K562 (cell line): ENCODE results near the gene JDP2. TPM values are rescaled to one million over a fixed set of nuclear protein-coding genes. Genes with fewer than 3 reads are reported as not detected.
A peak's percentile ranks its signal among the peaks of the same experiment; 100 is the strongest.

Source experiments
- ATAC-seq: fragments of 200-7000 bp; cut with Tn5 transposase; 3 replicates; pipeline ENCODE4 v1.9.1; 2020; ENCODE audit warnings: moderate library complexity
- BruUV-seq: library from RNA; stranded (reverse); fragments of 400-500 nt; replicated peaks from 2 replicates; lab custom pipeline; 2021; lab: Mats Ljungman, UMichigan
- CTCF ChIA-PET: fragments of 300-600 bp; formaldehyde crosslinking; extraction: SDS; loops from one replicate; lab custom pipeline; 2021; ENCODE audit warnings: low intra/inter-chr PET ratio; lab: Yijun Ruan, JAX
- POLR2A ChIA-PET: fragments of 300-600, 350-650 bp; sonication (Branson Sonifier 250); formaldehyde crosslinking; extraction: SDS; loops from one replicate; lab custom pipeline; 2021; ENCODE audit warnings: antibody characterized with exemption, inconsistent platforms; lab: Yijun Ruan, JAX
- DNase-seq, 4 experiments: peaks; one replicate each; pipeline versions ENCODE4 v3.0.0 to v3.0.0-alpha.2; 2011 to 2018; ENCODE audit warnings: low spot score in 3 of 4, mixed read lengths in 3 of 4; ENCODE audit errors: extremely low read depth in 1 of 4
- FAIRE-seq: peaks from 2 replicates; lab custom pipeline; 2011; peaks lifted over from hg19 to GRCh38; lab: Jason Lieb, UNC
- H2AFZ ChIP-seq: 2 replicates; pipeline ENCODE4 v1.6.0; 2011; ENCODE audit warnings: low read depth, low read length, control low read depth, inconsistent platforms
- H3K27ac ChIP-seq: fragments of 200-600 bp; 3 replicates; pipeline ENCODE4 v1.8.0; 2011; ENCODE audit warnings: low read depth, mild to moderate bottlenecking, control low read depth, inconsistent platforms, low read length, moderate library complexity, mixed read lengths; ENCODE audit errors: extremely low read depth
- H3K27me3 ChIP-seq, 2 experiments: fragments of 300-600 bp in 1 of 2; 2 replicates in 1 of 2; 3 replicates in 1 of 2; pipeline versions ENCODE4 v1.6.0 to v1.8.0; 2011; ENCODE audit warnings: inconsistent platforms in 2 of 2, low read length in 2 of 2, mild to moderate bottlenecking in 1 of 2, mixed read lengths in 1 of 2, moderate library complexity in 1 of 2; ENCODE audit not compliant: control insufficient read depth in 2 of 2, insufficient read depth in 2 of 2
- H3K36me3 ChIP-seq: fragments of 300-600 bp; 3 replicates; pipeline ENCODE4 v1.8.0; 2011; ENCODE audit warnings: mild to moderate bottlenecking, low read length, inconsistent platforms; ENCODE audit not compliant: control insufficient read depth, insufficient read depth
- H3K4me1 ChIP-seq, 2 experiments: fragments of 200-600 bp in 1 of 2; replicated peaks in 1 of 2; 2 replicates in 1 of 2; 3 replicates in 1 of 2; pipeline versions ENCODE4 v1.5.1 to v1.8.0; 2011; ENCODE audit warnings: inconsistent platforms in 2 of 2, low read length in 2 of 2, mild to moderate bottlenecking in 1 of 2, mixed read lengths in 1 of 2, moderate library complexity in 1 of 2; ENCODE audit not compliant: control insufficient read depth in 2 of 2, insufficient read depth in 2 of 2
- H3K4me2 ChIP-seq: 2 replicates; pipeline ENCODE4 v1.6.1; 2011; ENCODE audit warnings: low read length, control low read depth, inconsistent platforms, mixed read lengths; ENCODE audit not compliant: insufficient read depth
- H3K4me3 ChIP-seq: fragments of 200-600 bp; sonication (generic), shearing (Covaris generic); 2 replicates; pipeline ENCODE4 v1.5.1; 2016; ENCODE audit warnings: control low read depth, inconsistent platforms
- H3K79me2 ChIP-seq: fragments of 200-600 bp; 3 replicates; pipeline ENCODE4 v1.8.0; 2011; ENCODE audit warnings: low read length, inconsistent platforms; ENCODE audit not compliant: control insufficient read depth, insufficient read depth
- H3K9ac ChIP-seq, 2 experiments: 2 replicates each; pipeline versions ENCODE4 v1.6.0 to v1.6.1; 2011; ENCODE audit warnings: low read depth in 2 of 2, low read length in 2 of 2, control low read depth in 1 of 2, inconsistent platforms in 1 of 2, mild to moderate bottlenecking in 1 of 2, mixed read lengths in 1 of 2; ENCODE audit not compliant: insufficient read depth in 1 of 2
- H3K9me1 ChIP-seq: one replicate; pipeline ENCODE4 v1.6.0; 2011; ENCODE audit warnings: inconsistent platforms, mild to moderate bottlenecking, low read length, moderate library complexity; ENCODE audit not compliant: control insufficient read depth, insufficient read depth
- H3K9me3 ChIP-seq: replicated peaks from 2 replicates; pipeline ENCODE4 v1.5.1; 2011; ENCODE audit warnings: low read depth, low read length, inconsistent platforms; ENCODE audit not compliant: control insufficient read depth, insufficient read depth
- H4K20me1 ChIP-seq: replicated peaks from 2 replicates; pipeline ENCODE4 v1.6.1; 2011; ENCODE audit warnings: low read length, inconsistent platforms, mixed read lengths; ENCODE audit not compliant: control insufficient read depth, insufficient read depth
- C11orf30 ChIP-seq: fragments of 450-650 bp; IDR thresholded peaks from 2 replicates; pipeline ENCODE4 v1.6.1; 2016; ENCODE audit warnings: low read depth, mild to moderate bottlenecking
- MEIS2 ChIP-seq: fragments of 450-650 bp; IDR thresholded peaks from 2 replicates; pipeline ENCODE4 v1.6.1; 2014; ENCODE audit warnings: mild to moderate bottlenecking; ENCODE audit not compliant: partially characterized antibody
- PKNOX1 ChIP-seq: fragments of 450-650 bp; IDR thresholded peaks from 2 replicates; pipeline ENCODE4 v1.6.1; 2016
- SAP30 ChIP-seq: fragments of 200-600 bp; sonication (generic); IDR thresholded peaks from 2 replicates; pipeline ENCODE4 v1.6.1; 2012; ENCODE audit warnings: borderline replicate concordance, low read depth, mild to moderate bottlenecking, moderate library complexity, low read length, control low read depth, inconsistent platforms; ENCODE audit not compliant: insufficient read depth, poor library complexity, severe bottlenecking
- VEZF1 ChIP-seq: fragments of 200-800 bp; sonication (Bioruptor generic); IDR thresholded peaks from 2 replicates; pipeline ENCODE4 v1.6.1; 2017; ENCODE audit warnings: missing genetic modification characterization, missing compliant biosample characterization
- ZC3H8 ChIP-seq: fragments of 450-650 bp; IDR thresholded peaks from 2 replicates; pipeline ENCODE4 v1.6.1; 2017
- WGBS: fragments of 100-300 bp; shearing (Covaris generic); methylation state at CpG from one replicate; pipeline ENCODE4 v1.1.6; 2016; ENCODE audit warnings: low coverage, mixed read lengths; ENCODE audit not compliant: insufficient coverage; ENCODE audit errors: missing lambda C conversion rate; 5-methylcytosine and 5-hydroxymethylcytosine counted together
- in situ Hi-C: fragments of 300-500 bp; cut with MboI; formaldehyde crosslinking; loops from 4 replicates; pipeline ENCODE4 v1.15.0; 2018; ENCODE audit warnings: inconsistent platforms, mixed read lengths
- intact Hi-C: fragments of 100-400 bp; cut with micrococcal nuclease; formaldehyde crosslinking; loops from 2 replicates; pipeline ENCODE4 v1.14.2; 2022
- polyA plus RNA-seq, 8 experiments: library from polyadenylated mRNA; depleted of rRNA in 4 of 8; stranded (reverse) in 5 of 8; unstranded in 3 of 8; fragments of >200 nt; fragmentation: Nextera tagmentation in 2 of 8; fragmentation: Illumina TruSeq in 1 of 8; extraction: Ambion mirVana in 2 of 8; extraction: Trizol in 1 of 8; gene quantifications; 2 replicates each; pipeline versions ENCODE4 v1.2.1 to v1.2.3, GENCODE V29; 2011 to 2014; ENCODE audit warnings: inconsistent platforms in 1 of 8, missing spikeins in 1 of 8
- total RNA-seq, 7 experiments: library from RNA; depleted of rRNA in 6 of 7; stranded (reverse); fragments of >200 nt in 6 of 7; fragmentation: Illumina TruSeq in 2 of 7; extraction: Trizol in 2 of 7; gene quantifications; 2 replicates each; pipeline versions ENCODE4 v1.2.1 to v1.2.3, GENCODE V29; 2011 to 2021; ENCODE audit warnings: low replicate concordance in 1 of 7
- TF ChIP-seq, protein P1 (sequence below), 2 experiments: IDR thresholded peaks in 1 of 2; conservative IDR thresholded peaks in 1 of 2; 2 replicates each; pipeline ENCODE4 v1.6.1; 2016; ENCODE audit warnings: low read depth in 2 of 2, mild to moderate bottlenecking in 1 of 2, missing compliant biosample characterization in 1 of 2, missing genetic modification characterization in 1 of 2, moderate library complexity in 1 of 2

JDP2 gene
- total and polyA plus RNA-seq, 9 of the 15 experiments (the other 6 are each of a cell fraction or from before 2014, with no cell fraction given): 0.27 to 13.8 (median 3.1) TPM

DNA sequence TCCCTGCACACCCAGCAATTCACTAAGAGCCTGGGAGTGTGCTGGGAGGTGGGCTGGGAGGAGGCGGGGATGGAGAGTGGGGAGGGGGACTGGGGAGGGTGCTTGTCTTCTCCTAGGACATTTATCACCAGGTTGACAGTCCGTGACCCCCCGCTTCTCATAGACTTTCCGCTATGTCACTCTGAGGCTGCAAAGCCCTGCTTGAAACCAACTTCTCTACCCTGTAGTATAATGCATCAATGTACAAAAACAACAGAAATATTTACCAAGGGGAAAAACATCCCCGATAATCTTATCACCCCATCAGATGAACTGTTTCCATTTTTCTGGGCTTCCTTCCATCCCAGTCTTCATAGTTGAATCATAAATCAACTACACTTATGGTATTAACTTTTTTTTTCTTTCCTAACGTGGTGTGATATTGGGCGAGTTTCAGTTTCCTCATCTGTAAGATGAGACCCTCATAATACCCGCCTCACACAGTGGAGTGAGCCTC lies 65.8 kb downstream of the JDP2 start:
- 7% methylated on average over 4 of the region's 8 CpGs for WGBS
- CTCF ChIA-PET: no interaction called here

More for the DNA sequence above, 65.8 kb downstream of the JDP2 start:
- no TSS peak for BruUV-seq
- Histone ChIP-seq H3K4me1 (peaks cover 0 to 7% of the 10 kb centered on the region in 2 experiments; a peak in 3 of 5 replicates), H2AFZ (no peak overlapping the region), H3K4me2 (no peak overlapping the region), H4K20me1 (no peaks in the 10 kb centered on the region), H3K36me3 (no peaks in the 10 kb centered on the region), H3K4me3 (no peak overlapping the region), H3K9me1 (no peaks in the 10 kb centered on the region), H3K27me3 (no peaks in the 10 kb centered on the region), H3K9me3 (no peaks in the 10 kb centered on the region), H3K79me2 (no peaks in the 10 kb centered on the region), H3K27ac (no peak overlapping the region), H3K9ac (no peak overlapping the region)
- intact Hi-C loops: no loop called here
- in situ Hi-C loops: loop anchor here (5.0 kb wide), 1 partner anchor 176 kb away; no protein-coding TSS in a partner anchor
- ATAC-seq (no peak), FAIRE-seq (no peak), DNase-seq (no peak)
- POLR2A ChIA-PET: no interaction called here
- peak; percentile 26; the same call in 1 of the 2 replicates for TF ChIP-seq PKNOX1
- peak; percentile 33; the same call in 1 of the 2 replicates for TF ChIP-seq VEZF1 (CRISPR knock-in tag)
- peak; percentile 12; the same call in 1 of the 2 replicates for TF ChIP-seq C11orf30
- TF ChIP-seq, protein P1, sequence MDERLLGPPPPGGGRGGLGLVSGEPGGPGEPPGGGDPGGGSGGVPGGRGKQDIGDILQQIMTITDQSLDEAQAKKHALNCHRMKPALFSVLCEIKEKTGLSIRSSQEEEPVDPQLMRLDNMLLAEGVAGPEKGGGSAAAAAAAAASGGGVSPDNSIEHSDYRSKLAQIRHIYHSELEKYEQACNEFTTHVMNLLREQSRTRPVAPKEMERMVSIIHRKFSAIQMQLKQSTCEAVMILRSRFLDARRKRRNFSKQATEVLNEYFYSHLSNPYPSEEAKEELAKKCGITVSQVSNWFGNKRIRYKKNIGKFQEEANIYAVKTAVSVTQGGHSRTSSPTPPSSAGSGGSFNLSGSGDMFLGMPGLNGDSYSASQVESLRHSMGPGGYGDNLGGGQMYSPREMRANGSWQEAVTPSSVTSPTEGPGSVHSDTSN (CRISPR knock-in tag; IDR thresholded peaks at IDR 0.05; ENCODE audit: low read depth): no peak
- TF ChIP-seq, protein P1 (tag; conservative IDR thresholded peaks at IDR 0.05; ENCODE audit: low read depth): peak; percentile 73
- TF ChIP-seq ZC3H8: no peak
- peak; percentile 20 for TF ChIP-seq MEIS2
- no peak for TF ChIP-seq SAP30
